GM12878 (cell line): ENCODE measurements around the gene SUPT4H1. TPM values are rescaled to one million over a fixed set of nuclear protein-coding genes. Genes with fewer than 3 reads are reported as not detected.

Source experiments
- ATAC-seq: fragments of 200-7000 bp; cut with Tn5 transposase; 3 replicates; pipeline ENCODE4 v1.9.1; 2020; ENCODE audit warnings: mild to moderate bottlenecking, moderate library complexity
- BruUV-seq: library from RNA; stranded (reverse); fragments of 400-500 nt; replicated peaks from 2 replicates; lab custom pipeline; 2021; lab: Mats Ljungman, UMichigan
- CTCF ChIA-PET: fragments of 300-600 bp; sonication (Branson Sonifier 250); formaldehyde crosslinking; extraction: SDS; loops from one replicate; lab custom pipeline; 2021; ENCODE audit warnings: inconsistent platforms; lab: Yijun Ruan, JAX
- POLR2A ChIA-PET: fragments of 350-600 bp; formaldehyde crosslinking; extraction: SDS; loops from one replicate; lab custom pipeline; 2021; ENCODE audit warnings: inconsistent platforms; lab: Charles Lee
- RAD21 ChIA-PET: fragments of 300-600 bp; sonication (Branson Sonifier 250); formaldehyde crosslinking; loops from one replicate; lab custom pipeline; 2023; ENCODE audit warnings: antibody characterized with exemption; ENCODE audit not compliant: unreplicated experiment; lab: Charles Lee
- SMC1A ChIA-PET: fragments of 300-600 bp; sonication (Branson Sonifier 250); formaldehyde crosslinking; loops from one replicate; lab custom pipeline; 2023; ENCODE audit not compliant: unreplicated experiment, uncharacterized antibody; lab: Charles Lee
- DNase-seq: peaks from one replicate; pipeline ENCODE4 v3.0.0-alpha.2; 2011; ENCODE audit warnings: low read depth, low spot score
- FAIRE-seq: peaks from 3 replicates; lab custom pipeline; 2011; peaks lifted over from hg19 to GRCh38; lab: Jason Lieb, UNC
- H2AFZ ChIP-seq: 2 replicates; pipeline ENCODE4 v1.6.0; 2011; ENCODE audit warnings: low read depth, low read length, control low read depth; ENCODE audit not compliant: control insufficient read depth
- H3K27ac ChIP-seq: 2 replicates; pipeline ENCODE4 v1.5.1; 2011; ENCODE audit warnings: control low read depth; ENCODE audit not compliant: control insufficient read depth, insufficient read depth
- H3K27me3 ChIP-seq, 2 experiments: replicated peaks in 1 of 2; 2 replicates each; pipeline versions ENCODE4 v1.6.0 to v1.6.1; 2011; ENCODE audit warnings: low read length in 1 of 2; ENCODE audit not compliant: control insufficient read depth in 2 of 2, insufficient read depth in 2 of 2
- H3K36me3 ChIP-seq, 2 experiments: 2 replicates each; pipeline ENCODE4 v1.5.1; 2011; ENCODE audit warnings: low read length in 1 of 2; ENCODE audit not compliant: control insufficient read depth in 2 of 2, insufficient read depth in 2 of 2
- H3K4me1 ChIP-seq: 2 replicates; pipeline ENCODE4 v1.6.1; 2011; ENCODE audit warnings: mild to moderate bottlenecking, low read length, moderate library complexity, mixed read lengths; ENCODE audit not compliant: control insufficient read depth, insufficient read depth
- H3K4me2 ChIP-seq: 2 replicates; pipeline ENCODE4 v1.6.0; 2011; ENCODE audit warnings: control low read depth; ENCODE audit not compliant: control insufficient read depth, insufficient read depth
- H3K4me3 ChIP-seq: fragments of 200-600 bp; sonication (generic); 2 replicates; pipeline ENCODE4 v1.5.1; 2016
- H3K79me2 ChIP-seq: 2 replicates; pipeline ENCODE4 v1.6.0; 2011; ENCODE audit warnings: low read length; ENCODE audit not compliant: control insufficient read depth, insufficient read depth
- H3K9ac ChIP-seq: 2 replicates; pipeline ENCODE4 v1.8.0; 2011; ENCODE audit warnings: low read length, control low read depth, mixed read lengths; ENCODE audit not compliant: control insufficient read depth, insufficient read depth
- H3K9me3 ChIP-seq: replicated peaks from 3 replicates; pipeline ENCODE4 v1.5.1; 2011; ENCODE audit warnings: mild to moderate bottlenecking, low read length; ENCODE audit not compliant: control insufficient read depth, insufficient read depth
- H4K20me1 ChIP-seq: 2 replicates; pipeline ENCODE4 v1.6.0; 2011; ENCODE audit not compliant: control insufficient read depth, insufficient read depth
- BHLHE40 ChIP-seq, 2 experiments: fragments of 450-650 bp in 1 of 2; IDR thresholded peaks; 2 replicates each; pipeline ENCODE4 v1.6.1; 2011 to 2017; ENCODE audit warnings: low read depth in 2 of 2, borderline replicate concordance in 1 of 2, improper control_type of control experiment in 1 of 2, low read length in 1 of 2, mild to moderate bottlenecking in 1 of 2
- CREB1 ChIP-seq: IDR thresholded peaks from 2 replicates; pipeline ENCODE4 v1.6.1; 2012; ENCODE audit warnings: low read depth, mild to moderate bottlenecking, inconsistent platforms
- MEF2B ChIP-seq: fragments of 450-650 bp; IDR thresholded peaks from 2 replicates; pipeline ENCODE4 v1.6.1; 2018; ENCODE audit warnings: mild to moderate bottlenecking, moderate library complexity; ENCODE audit not compliant: partially characterized antibody, poor library complexity, severe bottlenecking
- NR2F1 ChIP-seq: fragments of 450-650 bp; conservative IDR thresholded peaks from 2 replicates; pipeline ENCODE4 v1.6.1; 2017; ENCODE audit warnings: mild to moderate bottlenecking
- PML ChIP-seq: IDR thresholded peaks from 2 replicates; pipeline ENCODE4 v1.6.1; 2012; ENCODE audit warnings: low read length, inconsistent platforms
- RAD51 ChIP-seq: fragments of 450-650 bp; IDR thresholded peaks from 2 replicates; pipeline ENCODE4 v1.6.1; 2016; ENCODE audit warnings: moderate library complexity, mild to moderate bottlenecking, inconsistent platforms
- RELB ChIP-seq: fragments of 450-650 bp; IDR thresholded peaks from 2 replicates; pipeline ENCODE4 v1.6.1; 2017; ENCODE audit warnings: low read depth, mild to moderate bottlenecking, moderate library complexity
- SPI1 ChIP-seq: IDR thresholded peaks from 2 replicates; pipeline ENCODE4 v1.6.1; 2011; ENCODE audit warnings: low read depth, mild to moderate bottlenecking, low read length, moderate library complexity, borderline replicate concordance; ENCODE audit not compliant: insufficient read depth
- TBL1XR1 ChIP-seq: IDR thresholded peaks from 2 replicates; pipeline ENCODE4 v1.6.1; 2012; ENCODE audit warnings: low read depth, low read length, improper control_type of control experiment
- WGBS: methylation state at CpG from one replicate; pipeline ENCODE4 v1.1.6; 2016; ENCODE audit warnings: low lambda C conversion rate; ENCODE audit not compliant: insufficient replicate concordance, insufficient coverage; ENCODE audit errors: missing lambda C conversion rate; 5-methylcytosine and 5-hydroxymethylcytosine counted together
- in situ Hi-C: fragments of 300-500 bp; cut with MboI; formaldehyde crosslinking; loops from 9 replicates; pipeline ENCODE4 v1.14.3; 2018; ENCODE audit warnings: mixed read lengths
- intact Hi-C: fragments of 100-400 bp; cut with micrococcal nuclease; formaldehyde crosslinking; loops from one replicate; pipeline ENCODE4 v1.14.2; 2022; ENCODE audit not compliant: unreplicated experiment
- polyA plus RNA-seq, 11 experiments: library from polyadenylated mRNA; depleted of rRNA in 4 of 11; unstranded in 6 of 11; stranded (reverse) in 5 of 11; fragments of >200 nt; fragmentation: Nextera tagmentation in 4 of 11; fragmentation: Illumina TruSeq in 1 of 11; extraction: Ambion mirVana in 4 of 11; extraction: Trizol in 1 of 11; gene quantifications; 1 replicate in 1 of 11; 2 replicates in 10 of 11; pipeline versions ENCODE4 v1.2.1 to v1.2.3, GENCODE V29; 2011 to 2016; ENCODE audit warnings: inconsistent platforms in 2 of 11, missing spikeins in 2 of 11, low read depth in 1 of 11
- total RNA-seq, 4 experiments: library from RNA; depleted of rRNA in 3 of 4; stranded (reverse); fragments of >200 nt in 3 of 4; fragmentation: Illumina TruSeq in 1 of 4; extraction: Trizol in 1 of 4; gene quantifications; 2 replicates each; pipeline versions ENCODE4 v1.2.1 to v1.2.3, GENCODE V29; 2013 to 2021
- TF ChIP-seq, protein P1 (sequence below): fragments of 450-650 bp; IDR thresholded peaks from 2 replicates; pipeline ENCODE4 v1.6.1; 2017; ENCODE audit warnings: antibody characterized with exemption, mild to moderate bottlenecking, moderate library complexity
- TF ChIP-seq, protein P2 (sequence below): IDR thresholded peaks from 2 replicates; pipeline ENCODE4 v1.6.1; 2012; ENCODE audit warnings: low read depth, low read length, improper control_type of control experiment
- TF ChIP-seq, protein P3 (sequence below): IDR thresholded peaks from 2 replicates; pipeline ENCODE4 v1.6.1; 2011; ENCODE audit warnings: low read depth, mild to moderate bottlenecking, low read length, moderate library complexity, borderline replicate concordance; ENCODE audit errors: extremely low read depth

The SUPT4H1 gene
- total and polyA plus RNA-seq, 10 of the 15 experiments (the other 5 are each of a cell fraction or from before 2014, with no cell fraction given), result 83.8 to 293 (median 128) TPM

DNA sequence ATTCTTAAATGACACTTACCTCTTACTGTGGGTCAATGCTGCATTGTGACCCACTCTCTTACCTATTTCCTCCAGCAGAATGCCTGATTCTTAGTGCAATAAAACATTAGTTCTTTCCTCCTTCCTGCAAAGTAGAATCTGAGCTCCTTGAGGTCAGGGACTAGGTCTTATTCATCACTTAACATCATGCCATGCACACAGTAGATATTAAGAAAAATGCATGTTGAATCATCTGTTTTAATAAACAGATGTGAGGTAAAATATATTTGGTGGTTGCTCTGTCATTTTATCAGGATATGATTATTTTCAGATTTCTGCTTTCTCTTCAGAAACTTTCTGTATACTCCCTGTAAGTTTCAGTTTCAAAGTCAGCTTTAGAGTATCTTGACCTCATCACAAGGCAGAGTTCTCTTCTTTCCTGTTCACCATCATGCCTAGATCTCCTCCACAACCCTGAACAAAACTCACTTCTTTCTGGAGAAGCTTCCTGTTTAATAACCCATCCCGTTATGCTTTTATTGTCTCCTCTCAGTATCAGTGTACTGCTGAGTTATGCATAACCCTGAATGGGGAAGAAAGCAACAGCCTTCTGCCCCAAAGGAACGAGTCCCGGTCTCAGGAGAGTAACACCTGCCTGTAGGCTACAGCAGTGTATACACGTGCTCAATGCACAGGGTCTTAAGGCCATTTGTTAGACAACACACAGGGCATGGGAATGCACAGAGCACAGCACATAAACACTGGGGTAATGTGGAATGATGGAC lies 30.3 kb upstream of the SUPT4H1 start:
- intact Hi-C loops (loop anchor here (2.0 kb wide), 1 partner anchor 33 kb away; no protein-coding TSS in a partner anchor), in situ Hi-C loops (no loop called here)
- no peaks in the 10 kb centered on the region for H4K20me1 ChIP-seq
- ChIA-PET CTCF (interaction anchor here (0.8 to 3.6 kb wide), 10 partner anchors 13 to 77 kb away, joined by 3 to 17 read pairs (median 4); partner anchors contain the start of genes RNF43 and SUPT4H1), RAD21 (interaction anchor here (0.7 to 8.4 kb wide), 8 partner anchors 10 to 40 kb away, joined by 3 to 70 read pairs (median 3); partner anchors contain the start of genes RNF43 and SUPT4H1), POLR2A (interaction anchor here (0.5 to 5.9 kb wide), 11 partner anchors 9 to 1125 kb away, joined by 3 to 29 read pairs (median 4); partner anchors contain the start of genes RNF43 and SUPT4H1), SMC1A (interaction anchor here (0.6 to 7.5 kb wide), 17 partner anchors 11 to 146 kb away, joined by 3 to 74 read pairs (median 4); partner anchors contain the start of genes RNF43 and SUPT4H1)
- H3K79me2 ChIP-seq, result peaks cover 4% of the 10 kb centered on the region
- no TSS peak for BruUV-seq
- H2AFZ ChIP-seq, result peak overlapping the region; percentile 65
- H3K4me3 ChIP-seq, result no peak overlapping the region; the same call in 1 of the 2 replicates
- no peaks in the 10 kb centered on the region for H3K9me3 ChIP-seq
- H3K4me2 ChIP-seq, result peak overlapping the region; percentile 53
- FAIRE-seq (no peak), ATAC-seq (peak; percentile 90), DNase-seq (peak; percentile 44)
- peak overlapping the region; percentile 42; the same call in 1 of the 2 replicates for H3K27ac ChIP-seq
- no peak overlapping the region for H3K9ac ChIP-seq
- no peaks in the 10 kb centered on the region; a peak in 2 of 4 replicates for H3K36me3 ChIP-seq
- 1% methylated on average over 4 of the region's 4 CpGs for WGBS
- no peaks in the 10 kb centered on the region for H3K27me3 ChIP-seq
- H3K4me1 ChIP-seq, result peaks cover 19% of the 10 kb centered on the region
- TF ChIP-seq RAD51 (no peak), BHLHE40 (IDR thresholded peaks at IDR 0.05; ENCODE audit: borderline replicate concordance in 1 of 2, low read depth in 2 of 2, low read length in 1 of 2) (peak; percentile 52 to 80; a peak in 3 of 4 replicates), PML (no peak), TBL1XR1 (no peak), NR2F1 (no peak), CREB1 (0 out of 2 replicates have a peak, but pooled peaks have one; percentile 11), RELB (peak; percentile 31; the same call in 1 of the 2 replicates), SPI1 (no peak), MEF2B (peak; percentile 73)
- TF ChIP-seq, protein P1, sequence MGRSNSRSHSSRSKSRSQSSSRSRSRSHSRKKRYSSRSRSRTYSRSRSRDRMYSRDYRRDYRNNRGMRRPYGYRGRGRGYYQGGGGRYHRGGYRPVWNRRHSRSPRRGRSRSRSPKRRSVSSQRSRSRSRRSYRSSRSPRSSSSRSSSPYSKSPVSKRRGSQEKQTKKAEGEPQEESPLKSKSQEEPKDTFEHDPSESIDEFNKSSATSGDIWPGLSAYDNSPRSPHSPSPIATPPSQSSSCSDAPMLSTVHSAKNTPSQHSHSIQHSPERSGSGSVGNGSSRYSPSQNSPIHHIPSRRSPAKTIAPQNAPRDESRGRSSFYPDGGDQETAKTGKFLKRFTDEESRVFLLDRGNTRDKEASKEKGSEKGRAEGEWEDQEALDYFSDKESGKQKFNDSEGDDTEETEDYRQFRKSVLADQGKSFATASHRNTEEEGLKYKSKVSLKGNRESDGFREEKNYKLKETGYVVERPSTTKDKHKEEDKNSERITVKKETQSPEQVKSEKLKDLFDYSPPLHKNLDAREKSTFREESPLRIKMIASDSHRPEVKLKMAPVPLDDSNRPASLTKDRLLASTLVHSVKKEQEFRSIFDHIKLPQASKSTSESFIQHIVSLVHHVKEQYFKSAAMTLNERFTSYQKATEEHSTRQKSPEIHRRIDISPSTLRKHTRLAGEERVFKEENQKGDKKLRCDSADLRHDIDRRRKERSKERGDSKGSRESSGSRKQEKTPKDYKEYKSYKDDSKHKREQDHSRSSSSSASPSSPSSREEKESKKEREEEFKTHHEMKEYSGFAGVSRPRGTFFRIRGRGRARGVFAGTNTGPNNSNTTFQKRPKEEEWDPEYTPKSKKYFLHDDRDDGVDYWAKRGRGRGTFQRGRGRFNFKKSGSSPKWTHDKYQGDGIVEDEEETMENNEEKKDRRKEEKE, result no peak
- TF ChIP-seq, protein P2, sequence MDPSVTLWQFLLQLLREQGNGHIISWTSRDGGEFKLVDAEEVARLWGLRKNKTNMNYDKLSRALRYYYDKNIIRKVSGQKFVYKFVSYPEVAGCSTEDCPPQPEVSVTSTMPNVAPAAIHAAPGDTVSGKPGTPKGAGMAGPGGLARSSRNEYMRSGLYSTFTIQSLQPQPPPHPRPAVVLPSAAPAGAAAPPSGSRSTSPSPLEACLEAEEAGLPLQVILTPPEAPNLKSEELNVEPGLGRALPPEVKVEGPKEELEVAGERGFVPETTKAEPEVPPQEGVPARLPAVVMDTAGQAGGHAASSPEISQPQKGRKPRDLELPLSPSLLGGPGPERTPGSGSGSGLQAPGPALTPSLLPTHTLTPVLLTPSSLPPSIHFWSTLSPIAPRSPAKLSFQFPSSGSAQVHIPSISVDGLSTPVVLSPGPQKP, result no peak
- TF ChIP-seq, protein P3, sequence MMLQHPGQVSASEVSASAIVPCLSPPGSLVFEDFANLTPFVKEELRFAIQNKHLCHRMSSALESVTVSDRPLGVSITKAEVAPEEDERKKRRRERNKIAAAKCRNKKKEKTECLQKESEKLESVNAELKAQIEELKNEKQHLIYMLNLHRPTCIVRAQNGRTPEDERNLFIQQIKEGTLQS, result no peak
